ENCODE measurements around the gene MRPL36.

DNA sequence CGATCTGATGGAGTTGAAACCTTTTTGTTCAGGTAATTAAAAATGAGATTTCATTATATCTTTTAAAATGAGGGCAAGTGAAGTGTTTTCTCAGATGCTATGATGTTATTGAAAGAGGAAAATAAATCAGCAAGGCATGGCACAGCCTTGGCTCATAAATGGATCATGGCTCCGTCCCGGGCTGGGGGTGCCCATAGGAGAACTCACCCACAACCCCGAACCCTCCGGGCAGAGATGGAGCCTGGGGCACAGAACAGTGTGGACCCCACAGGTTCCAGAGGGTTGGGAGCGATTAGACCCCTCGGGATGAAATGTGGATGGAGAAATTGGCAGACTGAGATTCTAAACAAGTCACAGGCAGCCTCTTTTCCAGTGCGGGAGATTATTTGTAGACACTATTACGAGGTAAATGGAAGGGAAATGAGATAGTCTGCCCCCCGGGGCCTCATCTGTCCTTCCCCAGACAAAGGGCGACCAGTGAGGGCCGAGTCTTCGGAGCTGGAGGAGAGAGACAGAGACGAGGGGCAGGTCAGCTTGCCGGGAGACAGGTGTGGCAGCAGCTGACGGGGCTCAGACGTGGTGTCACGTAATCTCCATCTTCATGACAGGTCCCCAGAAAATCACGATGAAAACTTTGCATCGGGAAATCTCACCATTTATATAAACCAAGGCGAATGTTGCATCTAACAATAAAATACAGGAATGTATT is 35.2 kb upstream of the MRPL36 start:
- TF ChIP-seq CTCF (IDR thresholded peaks at IDR 0.05; ENCODE audit: low read length) = no peak
- no peak for TF ChIP-seq EZH2phosphoT487 (IDR thresholded peaks at IDR 0.05; ENCODE audit: low read length)
- TF ChIP-seq EZH2 (optimal IDR thresholded peaks at IDR 0.05; ENCODE audit: low read depth, low read length) = no peak
